Stimulated activated CD8-positive, alpha-beta memory T cell treated with anti-CD3 and anti-CD28 coated beads, Interleukin-12 subunit alpha, Interleukin-12 subunit beta, amount 100 ng/mL, for 4 hours (primary cell): ENCODE data around the gene C4orf50.
"Not testable (repeated sequence)": the region's sequence is repeated elsewhere in the genome, so short reads cannot be mapped to it uniquely, and the experiment has no call there.

Experiments used
- DNase-seq: peaks from one replicate; pipeline ENCODE4 v3.0.0-alpha.2; 2020; ENCODE audit warnings: low read depth

The C4orf50 gene

GRCh38 chr4:5968246-5968645 lies 50.0 kb downstream of the C4orf50 start:
- DNase-seq = no peak

- DNase-seq = no peak
Observed at GRCh38 chr4:5967783-5968182, 50.4 kb downstream of the C4orf50 start.

- no peak for DNase-seq
Observed at GRCh38 chr4:5965225-5965624, 53.0 kb downstream of the C4orf50 start.

GRCh38 chr4:5964030-5964429 lies 54.2 kb downstream of the C4orf50 start:
- DNase-seq = no peak

- no peak for DNase-seq
Observed at GRCh38 chr4:5963611-5964010, 54.6 kb downstream of the C4orf50 start.

GRCh38 chr4:5962416-5962815 lies 55.8 kb downstream of the C4orf50 start:
- no peak for DNase-seq

- DNase-seq = no peak
Observed at GRCh38 chr4:5960252-5960880, 57.9 kb downstream of the C4orf50 start.

GRCh38 chr4:5959211-5959982 lies 58.8 kb downstream of the C4orf50 start:
- DNase-seq = no peak

- no peak for DNase-seq
Observed at GRCh38 chr4:5958199-5958735, 60.0 kb downstream of the C4orf50 start.

GRCh38 chr4:5957076-5957475 lies 61.2 kb downstream of the C4orf50 start:
- DNase-seq = no peak

GRCh38 chr4:5956285-5957021 lies 61.8 kb downstream of the C4orf50 start:
- no peak for DNase-seq

GRCh38 chr4:5955856-5956255 lies 62.4 kb downstream of the C4orf50 start:
- no peak for DNase-seq

- no peak for DNase-seq
Observed at GRCh38 chr4:5955201-5955821, 62.9 kb downstream of the C4orf50 start.

GRCh38 chr4:5954056-5954760 lies 64.0 kb downstream of the C4orf50 start:
- DNase-seq = no peak

- no peak for DNase-seq
Observed at GRCh38 chr4:5952975-5953951, 65.0 kb downstream of the C4orf50 start.

- DNase-seq = no peak
Observed at GRCh38 chr4:5952286-5952974, 65.8 kb downstream of the C4orf50 start.

- DNase-seq = not testable (repeated sequence)
Observed at GRCh38 chr4:5946653-5947052, 71.6 kb downstream of the C4orf50 start.

- no peak for DNase-seq
Observed at GRCh38 chr4:5945936-5946335, 72.3 kb downstream of the C4orf50 start.

- no peak for DNase-seq
Observed at GRCh38 chr4:5945171-5945570, 73.1 kb downstream of the C4orf50 start.

GRCh38 chr4:5943561-5943960 lies 74.7 kb downstream of the C4orf50 start:
- no peak for DNase-seq
